ENCODE data around the gene FAM107B.

DNA sequence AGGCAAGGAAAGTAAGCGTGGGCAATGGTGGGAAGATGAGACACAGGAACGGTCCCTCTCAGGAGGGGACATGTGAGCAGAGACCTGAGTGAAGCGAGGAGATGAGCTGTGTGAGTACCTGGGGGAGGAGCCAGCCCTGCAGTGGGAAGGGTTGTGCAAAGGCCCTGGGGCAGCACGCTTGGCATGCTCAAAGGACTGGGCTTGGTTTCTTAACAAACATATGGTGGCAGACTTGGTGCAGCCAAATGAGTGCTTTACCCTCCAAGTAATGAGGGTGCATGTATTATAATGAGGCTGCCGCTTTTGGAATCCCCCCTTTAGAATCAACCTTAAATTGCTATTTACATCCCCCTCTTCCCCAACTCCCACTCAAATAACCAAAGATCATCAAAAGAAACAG lies 291.3 kb downstream of the FAM107B start:
- TF ChIP-seq, protein P1, sequence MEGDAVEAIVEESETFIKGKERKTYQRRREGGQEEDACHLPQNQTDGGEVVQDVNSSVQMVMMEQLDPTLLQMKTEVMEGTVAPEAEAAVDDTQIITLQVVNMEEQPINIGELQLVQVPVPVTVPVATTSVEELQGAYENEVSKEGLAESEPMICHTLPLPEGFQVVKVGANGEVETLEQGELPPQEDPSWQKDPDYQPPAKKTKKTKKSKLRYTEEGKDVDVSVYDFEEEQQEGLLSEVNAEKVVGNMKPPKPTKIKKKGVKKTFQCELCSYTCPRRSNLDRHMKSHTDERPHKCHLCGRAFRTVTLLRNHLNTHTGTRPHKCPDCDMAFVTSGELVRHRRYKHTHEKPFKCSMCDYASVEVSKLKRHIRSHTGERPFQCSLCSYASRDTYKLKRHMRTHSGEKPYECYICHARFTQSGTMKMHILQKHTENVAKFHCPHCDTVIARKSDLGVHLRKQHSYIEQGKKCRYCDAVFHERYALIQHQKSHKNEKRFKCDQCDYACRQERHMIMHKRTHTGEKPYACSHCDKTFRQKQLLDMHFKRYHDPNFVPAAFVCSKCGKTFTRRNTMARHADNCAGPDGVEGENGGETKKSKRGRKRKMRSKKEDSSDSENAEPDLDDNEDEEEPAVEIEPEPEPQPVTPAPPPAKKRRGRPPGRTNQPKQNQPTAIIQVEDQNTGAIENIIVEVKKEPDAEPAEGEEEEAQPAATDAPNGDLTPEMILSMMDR (IDR thresholded peaks at IDR 0.05): no peak
- no peak for TF ChIP-seq POLR2A (IDR thresholded peaks at IDR 0.05)

Measured in heart left ventricle (tissue), 13 donors.